Muscle of leg (tissue), 11 donors: Measurements from ENCODE around the gene CTIF. TPM values are rescaled to one million over a fixed set of nuclear protein-coding genes. Genes with fewer than 3 reads are reported as not detected.
A peak's percentile ranks its signal among the peaks of the same experiment; 100 is the strongest.

Experiments
- DNase-seq: peaks from one replicate; pipeline ENCODE4 v3.0.0; 2013
- H3K27ac ChIP-seq: one replicate; pipeline ENCODE4 v1.5.1; 2013; ENCODE audit warnings: mild to moderate bottlenecking, low read length, control low read depth
- H3K27me3 ChIP-seq: one replicate; pipeline ENCODE4 v1.6.1; 2013; ENCODE audit warnings: low read length; ENCODE audit not compliant: control insufficient read depth, insufficient read depth
- H3K36me3 ChIP-seq: one replicate; pipeline ENCODE4 v1.6.1; 2013; ENCODE audit warnings: low read length; ENCODE audit not compliant: control insufficient read depth, insufficient read depth
- H3K4me1 ChIP-seq: one replicate; pipeline ENCODE4 v1.6.1; 2013; ENCODE audit warnings: low read length; ENCODE audit not compliant: control insufficient read depth, insufficient read depth
- H3K4me3 ChIP-seq: one replicate; pipeline ENCODE4 v1.5.1; 2013; ENCODE audit warnings: low read length, control low read depth
- H3K9me3 ChIP-seq: replicated peaks from 2 replicates; pipeline ENCODE4 v1.6.1; 2013; ENCODE audit warnings: low read depth, low read length; ENCODE audit not compliant: control insufficient read depth
- WGBS: methylation state at CpG from one replicate; pipeline ENCODE4 v1.1.5; 2013; ENCODE audit warnings: missing lambda C conversion rate; ENCODE audit not compliant: insufficient coverage; 5-methylcytosine and 5-hydroxymethylcytosine counted together
- polyA plus RNA-seq, 8 donors: library from polyadenylated mRNA; unstranded; fragments of 120-200 nt; gene quantifications; one replicate each; pipeline versions ENCODE4 v1.2.1 to v1.2.3, GENCODE V29; 2013; ENCODE audit warnings: inconsistent platforms in 1 of 8, low replicate concordance in 1 of 8; ENCODE audit not compliant: insufficient read length in 8 of 8, insufficient read depth in 1 of 8
- total RNA-seq: library from RNA; stranded (reverse); fragments of 120-200 nt; gene quantifications from one replicate; pipeline ENCODE4 v1.2.4, GENCODE V29; 2013

The CTIF gene
- total and polyA plus RNA-seq, 9 donors = 16.3 to 46.8 (median 32.5) TPM

GRCh38 chr18:48887905-48888772 is 349.3 kb downstream of the CTIF start:
- DNase-seq = no peak
- 71% methylated on average over 15 of the region's 18 CpGs for WGBS
- H3K27me3 ChIP-seq = peaks cover 2% of the 10 kb centered on the region
- H3K9me3 ChIP-seq = no peaks in the 10 kb centered on the region
- no peaks in the 10 kb centered on the region for H3K36me3 ChIP-seq
- no peak overlapping the region for H3K4me3 ChIP-seq
- H3K27ac ChIP-seq = no peak overlapping the region
- peaks cover 30% of the 10 kb centered on the region for H3K4me1 ChIP-seq

DNA sequence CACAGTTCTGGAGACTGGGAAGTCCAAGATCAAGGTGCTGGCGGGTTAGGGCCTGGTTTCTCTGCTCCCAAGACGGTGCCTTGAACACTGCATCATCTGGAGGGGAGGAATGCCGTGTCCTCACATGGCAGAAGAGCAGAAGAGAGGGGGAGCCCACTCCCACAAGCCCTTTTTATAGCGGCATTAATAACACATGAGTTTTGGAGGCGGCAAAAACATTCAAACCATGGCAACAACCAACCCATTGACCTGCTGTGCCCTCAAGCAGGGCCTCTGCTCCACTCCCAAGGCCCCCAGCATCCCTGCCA is 349.9 kb downstream of the CTIF start:
- 92% methylated on average over 2 of the region's 5 CpGs for WGBS
- Histone ChIP-seq H3K27ac (no peak overlapping the region), H3K9me3 (no peaks in the 10 kb centered on the region), H3K27me3 (peaks cover 3% of the 10 kb centered on the region), H3K4me1 (peaks cover 36% of the 10 kb centered on the region), H3K36me3 (no peaks in the 10 kb centered on the region), H3K4me3 (no peak overlapping the region)
- no peak for DNase-seq

- no peaks in the 10 kb centered on the region for H3K9me3 ChIP-seq
- no peak overlapping the region for H3K27ac ChIP-seq
- peaks cover 3% of the 10 kb centered on the region for H3K27me3 ChIP-seq
- DNase-seq = peak; percentile 68
- no peaks in the 10 kb centered on the region for H3K36me3 ChIP-seq
- H3K4me3 ChIP-seq = no peak overlapping the region
- WGBS = 39% methylated on average over 18 of the region's 18 CpGs
- peaks cover 39% of the 10 kb centered on the region for H3K4me1 ChIP-seq
Measured at GRCh38 chr18:48889115-48889941, 350.5 kb downstream of the CTIF start.

- no peaks in the 10 kb centered on the region for H3K36me3 ChIP-seq
Measured at GRCh38 chr18:48889981-48890762, 351.3 kb downstream of the CTIF start.

DNA sequence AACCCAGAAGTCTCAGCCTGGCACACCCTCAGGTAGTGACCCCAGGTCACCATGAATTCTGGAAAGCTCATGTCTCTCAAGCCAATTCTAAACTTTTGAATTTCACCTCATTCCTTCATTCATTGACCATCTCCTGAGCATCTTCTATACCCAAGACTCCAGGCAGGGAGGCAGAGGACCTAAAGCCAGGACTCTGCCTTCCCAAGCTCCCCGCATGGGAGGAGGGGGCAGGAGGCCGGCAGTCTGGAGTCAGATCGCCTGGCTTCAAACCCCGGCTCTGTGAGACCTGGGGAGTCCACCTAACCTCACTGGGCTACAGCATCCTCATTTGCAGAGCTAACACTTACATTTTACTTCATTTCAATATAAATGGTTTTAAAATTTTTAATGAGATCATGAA is 352.9 kb downstream of the CTIF start:
- Histone ChIP-seq H3K4me1 (peaks cover 39% of the 10 kb centered on the region), H3K27ac (no peak overlapping the region), H3K36me3 (no peaks in the 10 kb centered on the region), H3K4me3 (no peak overlapping the region), H3K9me3 (no peaks in the 10 kb centered on the region), H3K27me3 (peaks cover 2% of the 10 kb centered on the region)
- WGBS = no CpG with 5 or more reads among the region's 4 CpGs
- DNase-seq = no peak

More at GRCh38 chr18:48889981-48890762, 351.3 kb downstream of the CTIF start:
- no peaks in the 10 kb centered on the region for H3K9me3 ChIP-seq
- no peak overlapping the region for H3K4me3 ChIP-seq
- no peak overlapping the region for H3K27ac ChIP-seq
- WGBS = 91% methylated on average over 9 of the region's 13 CpGs
- H3K4me1 ChIP-seq = peaks cover 39% of the 10 kb centered on the region
- H3K27me3 ChIP-seq = peaks cover 3% of the 10 kb centered on the region
- DNase-seq = no peak

GRCh38 chr18:48892146-48892855 is 353.5 kb downstream of the CTIF start:
- H3K4me3 ChIP-seq = no peak overlapping the region
- H3K4me1 ChIP-seq = peaks cover 41% of the 10 kb centered on the region
- H3K9me3 ChIP-seq = no peaks in the 10 kb centered on the region
- H3K27ac ChIP-seq = no peak overlapping the region
- no peak for DNase-seq
- H3K36me3 ChIP-seq = no peaks in the 10 kb centered on the region
- WGBS = 77% methylated on average over 19 of the region's 22 CpGs
- H3K27me3 ChIP-seq = peaks cover 2% of the 10 kb centered on the region

GRCh38 chr18:48893061-48893607 is 354.3 kb downstream of the CTIF start:
- DNase-seq = no peak
- H3K27ac ChIP-seq = no peak overlapping the region
- H3K36me3 ChIP-seq = no peaks in the 10 kb centered on the region
- H3K4me1 ChIP-seq = peaks cover 34% of the 10 kb centered on the region
- WGBS = 86% methylated on average over 4 of the region's 14 CpGs
- H3K27me3 ChIP-seq = peaks cover 2% of the 10 kb centered on the region
- H3K9me3 ChIP-seq = no peaks in the 10 kb centered on the region
- H3K4me3 ChIP-seq = no peak overlapping the region

GRCh38 chr18:48893608-48894600 is 355.1 kb downstream of the CTIF start:
- H3K27ac ChIP-seq = no peak overlapping the region
- H3K27me3 ChIP-seq = peaks cover 2% of the 10 kb centered on the region
- WGBS = 80% methylated on average over 23 of the region's 25 CpGs
- H3K36me3 ChIP-seq = no peaks in the 10 kb centered on the region
- no peak overlapping the region for H3K4me3 ChIP-seq
- H3K4me1 ChIP-seq = peaks cover 26% of the 10 kb centered on the region
- H3K9me3 ChIP-seq = no peaks in the 10 kb centered on the region
- no peak for DNase-seq
